HG03025 (cell line): ENCODE results near the gene PPP1R7.

Experiments
- ATAC-seq: cut with Tn5 transposase; IDR thresholded peaks from one replicate; pipeline ENCODE4 v1.9.1; 2021; ENCODE audit warnings: mild to moderate bottlenecking, moderate library complexity; ENCODE audit not compliant: unreplicated experiment, low FRiP score

Gene PPP1R7

DNA sequence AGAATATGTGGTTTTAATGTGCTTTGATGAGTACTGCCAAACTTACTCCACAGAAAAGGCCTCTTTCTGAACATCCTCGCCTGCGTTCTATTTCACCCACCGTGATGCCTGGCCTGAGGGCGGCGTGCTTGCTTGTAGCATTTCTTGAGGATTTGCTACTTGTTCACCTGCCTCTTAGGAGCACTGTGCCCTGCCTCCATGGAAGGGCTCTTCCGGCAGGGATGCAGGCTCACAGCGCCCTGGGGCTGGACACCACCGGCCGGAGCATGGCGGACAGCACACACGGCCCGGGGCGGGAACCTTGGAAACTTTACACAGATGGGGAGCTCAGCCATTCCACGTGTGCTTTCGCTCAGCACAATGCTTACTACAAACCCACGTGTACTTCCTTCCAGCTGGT is 75.3 kb downstream of the PPP1R7 start:
- no peak for ATAC-seq

DNA sequence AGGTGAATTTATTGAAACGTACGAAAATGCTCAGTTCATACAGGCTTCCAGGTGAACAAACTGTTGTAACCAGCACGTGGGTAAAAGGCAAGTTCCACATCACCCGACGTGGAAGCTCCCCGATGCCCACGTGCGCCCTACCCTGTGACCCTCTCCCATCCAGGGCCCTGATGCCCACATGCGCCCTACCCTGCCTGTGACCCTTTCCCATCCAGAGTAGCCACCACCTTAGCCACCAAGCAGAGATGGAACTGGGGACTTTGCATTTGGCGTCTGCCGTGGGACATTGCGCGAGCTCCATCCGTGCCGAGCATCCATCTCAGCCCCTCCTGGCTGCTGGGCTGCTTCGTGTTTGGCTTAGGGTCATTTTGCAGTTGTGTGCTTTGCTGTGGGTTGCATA is 75.7 kb downstream of the PPP1R7 start:
- ATAC-seq: no peak

DNA sequence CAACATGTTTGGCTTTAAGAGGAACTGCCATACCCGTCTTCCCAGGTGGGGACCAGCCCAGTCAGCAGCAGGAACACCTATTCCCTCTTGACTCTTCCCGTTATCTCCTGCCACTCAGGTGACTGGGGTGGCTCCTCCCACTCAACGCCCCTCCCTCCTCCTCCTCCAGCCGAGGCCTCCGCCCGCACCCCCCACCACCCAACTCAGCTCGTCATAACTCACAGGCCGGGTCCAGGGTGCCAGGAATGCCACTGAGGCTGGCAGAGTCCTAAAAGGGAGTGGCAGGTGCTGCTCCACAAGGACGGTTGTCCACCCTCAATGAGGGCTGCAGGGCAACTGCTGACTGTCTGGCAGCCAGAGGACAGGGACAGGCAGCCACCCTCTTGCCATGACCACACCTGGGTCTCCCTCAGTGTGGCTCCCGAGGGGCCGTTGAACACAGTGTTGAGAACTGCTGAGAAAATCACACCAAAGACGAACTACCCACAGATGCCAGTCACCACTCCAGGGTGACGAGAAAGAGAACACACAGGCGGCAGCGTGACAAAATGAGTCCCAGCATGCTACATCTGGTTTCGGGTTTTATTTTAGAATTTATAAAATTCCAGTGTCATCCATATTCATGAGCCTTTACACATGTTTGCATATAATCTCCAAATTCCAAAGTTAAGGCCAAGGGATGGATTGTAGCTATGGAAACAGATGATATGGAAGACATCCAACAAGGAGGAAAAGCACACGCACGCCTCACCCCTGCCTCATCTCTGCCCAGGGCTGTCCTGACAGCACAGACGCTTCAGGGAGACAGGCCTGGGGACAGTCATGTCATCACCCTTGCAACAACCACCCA is 76.7 kb downstream of the PPP1R7 start:
- ATAC-seq: no peak

DNA sequence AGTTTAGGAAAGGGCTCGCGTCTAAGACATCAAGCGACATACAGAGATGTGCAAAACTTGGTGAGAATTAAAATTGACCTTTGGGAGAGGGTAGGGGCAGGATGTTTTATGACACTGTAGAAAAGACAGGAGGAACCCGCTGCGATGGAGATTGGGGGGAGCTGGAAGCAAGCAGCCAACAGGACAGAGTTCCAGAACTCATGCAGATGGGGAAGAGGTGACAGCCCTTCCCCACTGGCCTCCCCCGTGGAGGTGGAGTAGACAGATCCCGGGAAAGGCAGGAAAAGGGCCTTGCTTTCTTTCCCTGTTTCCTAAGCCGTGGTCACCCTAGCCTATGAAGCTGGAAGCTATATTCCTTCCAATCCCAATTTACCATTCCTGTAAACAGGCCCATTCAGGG is 77.3 kb downstream of the PPP1R7 start:
- no peak for ATAC-seq

DNA sequence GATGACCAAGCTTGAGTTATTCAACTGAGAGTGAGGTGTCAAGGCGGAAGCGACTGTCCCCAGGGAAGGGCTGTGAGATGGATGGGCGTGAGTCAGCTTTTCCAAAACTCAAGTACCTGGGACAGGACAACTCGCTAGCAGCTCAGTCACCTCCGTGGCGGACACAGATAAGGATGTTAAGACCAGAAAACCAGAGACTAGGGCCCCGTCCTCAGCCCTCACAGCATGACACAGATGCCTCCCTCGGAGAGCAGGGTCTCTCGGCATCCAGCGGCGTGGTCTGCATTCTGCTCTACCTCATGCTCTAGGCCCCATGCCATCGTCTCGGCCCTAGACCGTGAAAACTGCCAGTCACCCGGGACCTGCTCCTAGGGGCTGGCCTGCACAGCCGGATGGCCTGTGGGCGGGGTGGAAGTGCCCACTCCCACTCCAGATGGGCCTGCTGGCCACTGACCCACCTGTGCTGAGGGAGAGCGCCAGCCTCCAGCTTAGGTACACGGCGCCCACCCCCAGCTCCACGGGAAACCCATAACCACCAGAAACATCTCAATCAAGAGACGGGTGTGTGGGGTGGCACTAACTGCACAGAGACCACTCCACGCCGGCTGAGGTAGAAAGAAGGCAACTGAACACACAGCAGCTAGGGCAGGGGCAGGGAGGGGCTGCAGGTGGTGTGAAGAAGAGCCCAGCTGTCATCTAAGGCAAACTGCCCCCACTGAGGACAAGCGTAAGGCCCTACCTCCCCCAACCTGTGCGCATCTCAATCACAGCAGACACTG is 78.0 kb downstream of the PPP1R7 start:
- no peak for ATAC-seq

DNA sequence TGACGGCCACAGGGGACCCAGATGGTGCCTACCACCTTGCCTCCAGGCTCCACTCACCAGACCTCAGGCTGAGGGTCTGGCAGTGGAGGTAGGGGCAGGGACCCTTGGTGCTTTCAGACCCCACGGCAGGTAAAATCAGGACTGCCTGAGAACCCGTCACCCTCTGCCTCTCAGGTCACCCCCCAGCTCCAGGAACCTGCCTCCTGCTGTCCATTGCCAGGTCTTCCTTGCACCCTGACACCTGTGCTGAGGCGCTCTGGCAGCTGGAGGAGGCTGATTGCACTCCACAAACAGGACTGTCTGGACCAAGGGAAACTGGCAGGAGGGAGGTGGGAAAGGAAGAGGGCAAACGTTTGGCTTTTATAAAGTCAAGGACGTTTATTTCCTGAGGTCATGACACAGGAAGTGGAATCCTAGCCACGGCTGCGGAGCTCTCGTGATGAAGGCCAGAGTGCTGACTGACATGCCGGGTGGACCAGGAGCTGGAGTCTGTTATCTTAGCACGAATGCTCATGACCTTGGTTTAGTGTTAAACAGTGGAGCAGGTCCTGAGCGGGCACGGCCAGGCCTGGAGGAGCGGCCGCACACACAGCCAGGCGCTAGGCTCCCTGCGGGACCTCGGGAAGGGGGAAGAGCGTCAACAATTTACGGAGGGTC is 78.7 kb downstream of the PPP1R7 start:
- no peak for ATAC-seq

DNA sequence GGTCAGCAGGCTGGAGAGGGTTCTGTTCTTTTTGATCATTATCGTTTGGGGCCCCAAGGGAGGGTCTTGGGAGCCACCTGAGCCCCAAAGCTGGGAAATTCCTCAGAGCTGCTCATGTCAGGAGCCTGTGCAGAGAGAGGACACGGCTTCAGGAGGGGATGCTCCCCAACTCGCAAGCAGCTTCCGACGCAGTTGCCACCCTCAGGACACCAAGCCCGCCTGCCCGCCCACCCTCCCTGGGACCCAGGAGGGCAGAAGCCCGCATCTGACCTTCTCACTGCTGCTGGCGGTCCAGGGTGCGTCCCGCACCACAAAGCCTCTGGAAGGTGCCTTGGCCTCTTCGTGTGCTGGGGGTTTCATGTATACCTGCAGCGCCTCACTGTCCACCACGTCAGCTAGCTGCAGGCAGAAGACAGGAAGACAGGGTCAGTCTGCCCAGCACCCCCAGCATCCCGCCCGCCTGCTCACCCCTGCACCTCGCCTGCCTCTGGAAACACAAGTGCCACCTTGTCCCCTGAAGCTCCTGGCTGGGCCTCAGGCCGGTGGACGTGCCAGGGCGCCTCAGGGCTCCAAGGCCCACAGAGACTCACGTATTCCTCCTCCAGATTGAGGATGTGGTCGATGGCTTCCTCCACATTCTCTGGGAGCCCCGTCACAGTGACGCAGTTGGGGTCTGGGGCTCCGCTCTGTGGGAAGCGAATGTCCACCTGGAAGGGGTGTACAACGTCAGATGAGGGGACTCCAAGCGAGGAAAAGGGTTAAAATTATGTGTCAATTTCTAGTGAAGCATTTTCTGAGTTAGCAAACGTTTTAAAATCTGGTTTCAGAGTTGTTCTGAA is 79.5 kb downstream of the PPP1R7 start:
- ATAC-seq: no peak

DNA sequence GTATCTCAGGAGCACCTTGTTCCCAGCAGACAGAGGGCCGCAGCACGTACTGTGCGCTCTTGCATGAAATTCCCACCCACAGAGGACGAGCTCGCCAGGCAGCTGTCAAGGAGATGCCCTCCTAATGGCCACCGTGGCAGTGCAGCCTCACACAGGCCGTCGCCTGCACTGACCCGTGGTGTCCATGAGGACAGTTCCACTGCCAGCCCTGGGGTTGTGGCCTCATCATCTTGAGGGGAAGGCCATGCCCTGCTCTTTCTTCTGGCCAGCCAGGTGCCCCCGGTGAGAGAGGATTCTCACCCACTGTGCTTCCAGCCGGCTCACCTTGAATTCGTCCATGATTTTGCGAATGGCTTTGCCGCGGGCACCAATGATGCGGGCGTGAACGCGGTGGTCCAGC is 80.2 kb downstream of the PPP1R7 start:
- ATAC-seq: no peak

DNA sequence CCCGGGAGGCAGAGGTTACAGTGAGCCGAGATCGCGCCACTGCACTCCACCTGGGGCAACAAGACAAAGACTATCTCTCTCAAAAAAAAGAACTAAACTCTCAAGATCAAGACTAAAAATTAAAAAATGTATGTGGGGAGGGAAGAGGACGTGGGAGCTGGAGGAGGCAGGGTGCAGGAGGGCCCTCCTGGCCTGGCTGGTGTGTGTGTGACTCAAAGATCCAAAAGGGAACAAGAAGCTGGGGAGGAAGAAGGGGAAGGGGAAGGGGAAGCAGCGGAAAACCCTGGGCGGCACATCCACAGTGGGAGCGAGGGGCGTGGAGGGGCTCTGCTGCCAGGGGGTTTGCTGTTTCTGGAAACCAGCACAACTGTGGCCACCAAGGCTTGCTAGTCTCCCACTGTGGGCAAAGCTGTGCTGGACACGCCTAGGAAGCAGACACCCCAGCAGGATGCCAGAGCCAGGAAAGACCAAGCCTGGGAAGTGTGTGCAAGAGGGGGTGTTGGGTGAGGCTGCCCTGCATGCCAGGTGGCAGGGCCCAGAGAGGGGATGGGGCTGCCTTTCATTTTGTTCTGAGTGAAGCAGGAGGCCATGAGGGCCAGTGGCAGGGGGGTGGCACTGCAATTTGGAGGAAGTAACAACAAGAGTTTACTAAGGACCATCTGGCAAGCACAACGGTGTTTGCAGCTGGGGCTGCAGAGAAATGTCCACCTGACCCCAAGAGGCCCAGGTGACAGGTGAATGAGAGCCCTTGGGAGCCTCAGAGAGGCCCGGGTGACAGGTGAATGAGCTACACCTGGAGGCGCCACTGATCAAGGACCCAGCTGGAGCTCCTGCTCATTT is 82.7 kb downstream of the PPP1R7 start:
- ATAC-seq: no peak
